Frontal cortex (tissue), 4 donors: ENCODE measurements around the gene DUSP28. TPM values are rescaled to one million over a fixed set of nuclear protein-coding genes. Genes with fewer than 3 reads are reported as not detected.

ENCODE experiments used
- DNase-seq, 2 donors: peaks; one replicate each; pipeline ENCODE4 v3.0.0; 2012; ENCODE audit warnings: low spot score in 2 of 2
- FAIRE-seq: peaks from 2 replicates; lab custom pipeline; 2012; peaks lifted over from hg19 to GRCh38; lab: Jason Lieb, UNC
- total RNA-seq: library from RNA; depleted of rRNA; stranded (reverse); fragments of >200 nt; gene quantifications from one replicate; pipeline ENCODE4 v1.2.3, GENCODE V29; 2014
- donor health status: control.
- donor health status: control.
- donor health status: control.

Gene DUSP28
- total RNA-seq, 1 donor from 2014 or later: 9.8 TPM

DNA sequence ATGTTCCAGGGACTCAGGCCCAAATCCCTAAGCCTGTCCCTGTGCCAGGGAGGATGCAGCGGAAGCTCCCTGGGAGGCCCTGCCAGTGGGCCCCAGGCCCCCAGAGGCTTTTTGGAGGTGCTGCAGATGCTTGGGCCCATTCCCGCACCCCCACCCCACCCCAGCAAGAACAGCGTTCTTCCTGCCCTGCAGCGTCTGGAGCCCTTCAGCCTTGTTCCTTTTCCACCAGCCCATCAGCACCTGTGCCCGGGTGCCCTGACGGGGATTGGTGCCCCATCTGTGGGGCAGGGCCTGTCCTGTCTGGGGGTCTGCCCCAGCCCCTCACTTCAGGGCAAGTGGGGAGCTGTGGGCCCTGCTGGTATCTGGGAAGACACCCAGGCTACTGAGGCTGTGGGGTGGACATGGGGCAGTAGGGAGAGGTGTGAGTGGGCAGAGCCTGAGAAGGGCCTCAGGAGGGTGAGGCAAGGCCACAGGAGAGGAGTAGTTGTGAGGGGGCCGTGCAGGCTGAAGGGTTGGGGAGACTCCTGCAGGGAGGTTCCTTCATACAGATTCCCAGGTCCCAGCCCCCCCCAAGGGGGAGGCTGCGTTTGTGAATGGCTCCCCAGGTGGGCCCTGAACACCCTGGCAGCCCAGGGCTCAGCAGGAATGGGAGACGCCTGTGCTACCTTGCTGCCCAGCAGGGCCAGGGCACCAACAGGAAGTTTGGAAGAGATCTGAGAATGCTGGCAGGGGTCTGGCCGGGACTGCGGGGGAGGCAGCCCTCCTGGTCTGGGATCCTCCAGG is 10.6 kb downstream of the DUSP28 start:
- FAIRE-seq (no peak), DNase-seq (no peak)

DNA sequence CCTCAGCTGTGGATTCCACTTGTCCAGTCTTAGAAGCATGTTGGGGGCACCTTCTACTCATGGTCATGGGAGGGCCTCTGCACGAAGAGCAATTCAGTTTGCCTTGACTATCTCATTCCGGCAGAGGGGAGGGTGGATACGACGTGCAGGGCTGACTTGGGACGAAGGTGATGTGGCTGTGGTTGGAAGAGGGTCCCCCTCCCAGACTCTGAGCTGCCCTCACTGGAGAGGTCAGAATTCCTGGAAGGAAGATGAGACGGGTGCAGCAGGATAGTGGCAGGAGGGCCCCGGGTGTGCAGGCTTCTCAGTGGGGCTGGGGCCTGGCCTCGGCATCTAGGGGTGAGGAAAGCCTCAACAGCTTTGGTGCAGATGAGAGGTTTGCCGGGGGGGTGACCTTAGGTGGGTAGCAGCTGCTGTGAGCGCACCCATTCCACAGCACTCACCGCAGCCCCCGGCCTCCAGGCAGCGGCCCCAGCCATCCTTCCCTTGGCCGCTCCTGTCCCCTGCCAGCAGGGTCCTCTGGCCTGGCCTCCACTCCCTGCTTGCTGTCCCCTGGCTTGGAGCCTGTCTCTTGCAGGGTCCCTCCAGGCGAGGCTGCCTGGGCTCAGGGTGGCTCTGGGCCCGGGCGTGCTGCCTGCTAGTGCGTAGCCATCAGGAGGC is 11.3 kb downstream of the DUSP28 start:
- FAIRE-seq (no peak), DNase-seq (no peak)

DNA sequence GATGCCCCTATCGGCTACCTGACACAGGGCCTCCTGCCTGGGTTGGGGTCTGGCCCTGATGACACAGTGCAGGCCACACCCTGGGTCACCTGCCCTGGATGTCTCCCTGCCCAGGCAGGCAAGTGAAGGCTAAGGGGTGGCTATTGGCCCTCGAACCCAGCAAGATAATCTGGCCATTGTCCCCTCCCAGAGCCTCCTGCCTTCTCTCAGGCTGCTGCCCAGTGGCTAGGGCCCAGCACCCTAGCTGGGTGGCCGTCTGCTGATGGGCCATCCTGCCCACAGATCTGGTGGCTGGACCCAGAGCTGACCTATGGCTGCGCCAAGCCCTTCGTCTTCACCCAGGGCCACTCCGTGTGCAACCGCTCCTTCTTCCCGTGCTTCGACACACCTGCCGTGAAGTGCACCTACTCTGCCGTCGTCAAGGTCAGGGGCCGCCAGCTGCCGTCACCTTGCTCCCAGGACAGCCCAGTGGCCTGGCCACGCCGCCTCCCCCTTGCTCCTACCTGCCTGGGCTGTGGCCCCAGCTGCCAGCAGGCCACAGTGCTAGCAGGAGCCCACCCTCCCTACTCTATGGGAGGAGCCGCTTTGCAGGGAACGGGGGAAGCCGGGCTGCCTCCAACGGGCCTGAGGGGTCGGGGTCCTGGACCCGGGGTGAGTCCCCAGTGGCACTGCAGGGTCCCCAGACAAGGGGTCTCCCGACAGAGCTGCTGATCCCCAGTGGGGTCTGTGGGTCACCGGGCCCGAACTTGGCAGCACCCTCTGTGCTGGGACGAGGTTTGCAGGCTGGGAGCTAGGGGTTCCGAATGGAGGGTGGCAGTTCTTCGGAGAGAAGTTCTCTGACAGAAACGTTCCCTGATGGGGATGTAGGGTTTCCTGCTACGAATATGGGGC is 12.2 kb downstream of the DUSP28 start:
- DNase-seq (no peak), FAIRE-seq (no peak)

GRCh38 chr2:240573071-240573515 is 12.9 kb downstream of the DUSP28 start:
- DNase-seq (no peak), FAIRE-seq (no peak)

- DNase-seq (no peak), FAIRE-seq (no peak)
Observed at GRCh38 chr2:240573516-240574385, 13.6 kb downstream of the DUSP28 start.

DNA sequence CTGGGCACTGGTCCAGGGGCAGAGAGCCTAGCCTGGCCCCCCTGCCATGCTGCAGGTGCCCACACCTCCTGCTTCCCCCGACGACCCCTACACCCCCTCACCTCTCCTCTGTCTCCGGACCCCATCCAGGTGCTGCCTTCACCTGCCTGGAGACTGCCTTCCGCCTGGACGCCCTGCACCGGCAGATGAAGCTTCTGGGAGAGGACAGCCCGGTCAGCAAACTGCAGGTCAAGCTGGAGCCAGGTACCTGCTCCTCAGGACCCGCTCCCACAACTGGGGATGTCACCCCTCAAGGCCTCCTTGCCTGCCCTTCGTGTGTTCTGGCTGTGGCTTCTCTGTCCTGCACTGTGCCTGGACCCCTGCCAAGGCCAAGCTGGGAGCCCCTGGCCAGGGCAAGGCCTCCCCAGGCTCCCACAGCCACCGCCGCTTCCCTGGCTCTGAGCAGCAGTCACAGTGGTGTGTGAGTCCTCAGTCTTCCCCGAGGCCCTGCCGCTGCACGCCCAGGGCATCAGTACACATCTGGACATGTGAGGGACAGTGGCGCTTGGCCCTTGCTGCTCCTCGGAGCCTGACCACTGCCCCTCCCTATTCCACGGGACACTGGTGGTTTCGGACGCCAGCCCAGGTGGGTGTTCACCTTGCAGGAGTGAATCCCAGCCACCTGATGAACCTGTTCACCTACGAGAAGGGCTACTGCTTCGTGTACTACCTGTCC is 14.4 kb downstream of the DUSP28 start:
- no peak for FAIRE-seq
- no peak for DNase-seq

DNA sequence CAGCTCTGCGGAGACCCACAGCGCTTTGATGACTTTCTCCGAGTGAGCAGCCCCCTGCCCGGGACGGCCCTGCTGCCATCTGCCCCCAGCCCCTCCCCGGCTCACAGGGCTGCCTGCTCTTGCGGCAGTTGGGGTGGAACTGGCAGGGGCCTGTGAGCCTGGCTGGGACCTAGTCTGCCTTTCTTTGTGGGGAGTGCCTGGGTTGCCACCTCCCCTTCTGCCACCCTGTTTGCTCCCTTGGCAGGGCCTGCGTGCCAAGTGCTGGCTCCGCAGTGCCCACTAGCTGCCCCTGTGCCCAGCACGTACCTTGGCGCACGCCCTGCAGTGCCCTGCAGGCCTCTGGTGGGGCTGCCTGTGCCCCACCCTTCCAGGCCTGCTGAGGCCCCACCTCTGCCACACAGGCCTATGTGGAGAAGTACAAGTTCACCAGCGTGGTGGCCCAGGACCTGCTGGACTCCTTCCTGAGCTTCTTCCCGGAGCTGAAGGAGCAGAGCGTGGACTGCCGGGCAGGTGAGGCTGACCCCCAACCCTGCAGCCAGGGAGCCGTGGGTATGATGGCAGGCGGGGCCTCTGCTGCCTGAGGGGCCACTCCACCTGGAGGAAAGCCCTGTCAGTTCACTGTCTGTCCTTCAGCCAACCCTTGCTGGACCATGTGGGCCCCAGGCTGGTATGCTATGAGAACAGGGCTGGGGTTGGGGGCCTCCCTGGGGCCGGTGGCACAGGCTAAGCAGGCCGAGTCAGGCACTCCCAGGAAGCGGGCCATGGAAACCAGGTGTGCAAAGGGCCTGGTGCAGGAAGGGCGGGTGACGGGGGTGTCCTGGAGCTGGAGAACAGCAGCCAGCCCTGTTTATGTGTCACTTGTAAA is 15.2 kb downstream of the DUSP28 start:
- FAIRE-seq (no peak), DNase-seq (no peak)

- DNase-seq (no peak), FAIRE-seq (no peak)
Observed at GRCh38 chr2:240576036-240576435, 15.9 kb downstream of the DUSP28 start.

DNA sequence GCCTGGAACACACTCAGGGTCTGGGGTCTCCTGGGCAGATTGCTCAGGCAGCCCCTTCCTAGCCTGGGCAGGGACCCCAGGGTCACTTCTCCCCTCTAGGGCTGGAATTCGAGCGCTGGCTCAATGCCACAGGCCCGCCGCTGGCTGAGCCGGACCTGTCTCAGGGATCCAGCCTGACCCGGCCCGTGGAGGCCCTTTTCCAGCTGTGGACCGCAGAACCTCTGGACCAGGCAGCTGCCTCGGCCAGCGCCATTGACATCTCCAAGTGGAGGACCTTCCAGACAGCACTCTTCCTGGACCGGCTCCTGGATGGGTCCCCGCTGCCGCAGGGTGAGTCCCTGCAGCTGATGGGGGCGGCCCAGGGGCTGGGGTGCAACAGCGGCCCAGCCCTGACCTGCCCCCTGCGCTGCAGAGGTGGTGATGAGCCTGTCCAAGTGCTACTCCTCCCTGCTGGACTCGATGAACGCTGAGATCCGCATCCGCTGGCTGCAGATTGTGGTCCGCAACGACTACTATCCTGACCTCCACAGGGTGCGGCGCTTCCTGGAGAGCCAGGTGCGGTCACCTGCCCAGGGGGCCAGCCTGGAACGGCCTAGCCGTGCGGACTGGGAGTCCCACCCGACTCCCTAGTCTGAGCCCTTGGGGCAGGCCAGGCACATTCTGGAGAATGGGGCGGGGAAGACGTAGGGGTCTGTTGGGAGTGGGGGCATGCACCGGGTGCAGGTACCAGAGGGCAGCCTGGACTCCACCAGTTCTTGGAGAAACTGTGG is 16.5 kb downstream of the DUSP28 start:
- FAIRE-seq (no peak), DNase-seq (no peak)

GRCh38 chr2:240577281-240578109 is 17.3 kb downstream of the DUSP28 start:
- DNase-seq (no peak), FAIRE-seq (no peak)

DNA sequence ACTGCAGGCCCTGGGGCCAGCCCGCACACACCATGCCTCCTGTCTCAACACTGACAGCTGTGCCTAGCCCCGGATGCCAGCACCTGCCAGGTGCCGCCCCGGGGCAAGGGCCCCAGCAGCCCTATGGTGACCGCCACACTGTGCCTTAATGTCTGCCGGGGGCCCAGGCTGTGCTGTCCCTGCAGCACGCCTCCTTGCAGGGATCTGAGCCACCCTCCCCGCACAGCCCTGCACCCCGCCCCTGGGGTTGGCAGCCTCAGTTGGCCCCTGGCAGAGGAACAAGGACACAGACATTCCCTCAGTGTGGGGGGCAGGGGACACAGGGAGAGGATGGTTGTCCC is 17.9 kb downstream of the DUSP28 start:
- no peak for DNase-seq
- FAIRE-seq: no peak

- DNase-seq (no peak), FAIRE-seq (no peak)
Observed at GRCh38 chr2:240578488-240578887, 18.3 kb downstream of the DUSP28 start.

DNA sequence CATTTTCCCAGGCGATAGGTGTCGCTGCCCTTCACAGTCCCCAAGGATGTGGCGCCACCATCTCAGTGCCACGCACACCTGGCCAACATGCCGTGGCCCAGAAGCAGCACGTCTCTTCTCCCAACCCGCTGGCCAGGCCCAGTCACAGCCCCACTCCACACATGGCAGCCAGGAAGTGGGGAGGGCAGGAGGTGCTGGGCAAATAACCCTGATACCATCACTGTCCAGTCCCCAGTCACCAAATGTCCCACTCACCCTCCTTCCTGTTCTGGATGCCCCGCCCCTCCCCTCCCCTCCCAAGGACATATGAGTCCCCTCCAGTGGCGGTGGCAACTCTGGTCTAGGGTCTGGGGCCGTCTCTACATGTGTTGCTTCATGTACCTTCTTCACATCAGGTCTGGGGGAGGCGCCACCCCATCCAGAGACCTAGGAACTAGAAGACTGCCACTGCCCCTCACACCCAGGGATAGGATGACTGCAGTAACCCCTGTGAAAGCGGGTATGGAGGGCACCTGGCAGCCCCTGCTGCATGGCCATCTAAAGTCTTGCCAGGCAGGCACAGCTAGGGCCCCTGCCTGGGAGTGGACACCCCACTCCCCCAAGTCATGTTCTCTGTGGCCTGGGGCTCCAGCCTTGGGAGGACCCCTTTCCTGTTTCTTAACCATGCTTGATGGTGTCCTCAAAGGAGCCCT is 19.1 kb downstream of the DUSP28 start:
- FAIRE-seq (no peak), DNase-seq (no peak)

DNA sequence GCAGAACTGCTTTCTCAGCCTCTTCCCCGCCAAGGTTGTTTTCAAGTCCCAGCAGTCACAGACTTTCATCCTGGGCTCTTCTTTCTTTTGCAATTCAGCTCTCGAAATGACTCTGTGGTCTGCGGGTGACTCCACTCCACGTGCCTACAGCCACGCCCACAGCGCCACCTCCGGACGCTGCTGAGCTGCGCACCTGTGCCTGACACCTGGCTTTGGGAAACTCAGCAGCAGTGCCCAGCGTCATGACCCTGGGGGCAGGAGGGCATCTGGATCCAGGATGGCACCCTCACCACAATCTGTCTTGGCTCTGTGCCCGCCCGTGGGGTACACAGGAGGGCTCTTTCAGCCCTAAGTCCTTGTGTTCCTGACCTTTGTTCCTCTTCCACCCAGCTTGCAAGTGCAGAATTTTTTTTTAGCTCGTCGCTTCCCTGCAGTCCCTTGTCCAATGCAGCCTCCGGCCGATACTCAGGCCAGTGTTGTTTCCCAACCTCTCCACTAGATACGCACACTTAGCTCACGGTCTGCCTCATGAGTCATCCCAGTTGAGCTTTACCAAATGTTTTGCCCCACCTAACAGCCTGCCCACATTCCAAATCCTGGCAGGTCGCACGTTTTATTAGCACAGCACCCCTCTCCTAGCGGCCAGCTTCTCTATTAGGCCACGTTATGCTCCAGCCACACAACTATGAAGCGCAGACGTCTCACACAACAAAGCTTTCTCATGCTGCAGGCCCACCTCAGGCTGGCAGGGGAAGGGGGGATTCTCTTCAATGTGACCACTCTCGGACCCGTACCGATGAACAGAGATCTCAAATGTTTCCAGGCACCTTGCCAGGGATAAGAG is 19.8 kb downstream of the DUSP28 start:
- DNase-seq (no peak), FAIRE-seq (no peak)

GRCh38 chr2:240581811-240582210 is 21.7 kb downstream of the DUSP28 start:
- DNase-seq: no peak
- no peak for FAIRE-seq
